ENCODE results near the gene RAD51B.
"Not testable (repeated sequence)": the region's sequence is repeated elsewhere in the genome, so short reads cannot be mapped to it uniquely, and the experiment has no call there.

DNA sequence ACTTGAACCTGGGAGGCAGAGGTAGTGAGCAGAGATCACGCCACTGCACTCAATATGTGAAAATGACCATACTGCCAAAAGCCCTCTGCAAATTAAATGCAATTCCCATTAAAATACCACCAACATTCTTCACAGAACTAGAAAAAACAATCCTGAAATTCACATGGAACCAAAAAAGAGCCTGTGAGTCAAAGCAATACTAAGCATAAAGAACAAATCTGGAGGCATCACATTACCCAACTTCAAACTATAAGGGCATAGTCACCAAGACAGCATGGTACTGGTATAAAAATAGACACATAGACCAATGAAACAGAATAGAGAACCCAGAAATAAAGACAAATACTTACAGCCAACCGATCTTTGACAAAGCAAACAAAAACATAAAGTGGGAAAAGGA lies 401.5 kb downstream of the RAD51B start:
- not testable (repeated sequence) for TF ChIP-seq POLR2A, POLR2AphosphoS5 (IDR thresholded peaks at IDR 0.05; ENCODE audit: low read depth, low read length)

Data from GM12892 (cell line).